GM23248 (cell line): Measurements from ENCODE around the gene ARPC5. TPM values are rescaled to one million over a fixed set of nuclear protein-coding genes. Genes with fewer than 3 reads are reported as not detected.
A peak's percentile ranks its signal among the peaks of the same experiment; 100 is the strongest.
"Not testable (repeated sequence)": the region's sequence is repeated elsewhere in the genome, so short reads cannot be mapped to it uniquely, and the experiment has no call there.

ENCODE experiments used
- DNase-seq: peaks from one replicate; pipeline ENCODE4 v3.0.0-alpha.2; 2015
- H2AFZ ChIP-seq: fragments of 200-600 bp; sonication (generic); 2 replicates; pipeline ENCODE4 v1.6.1; 2016; ENCODE audit warnings: antibody characterized with exemption
- H3F3A ChIP-seq: fragments of 200-600 bp; sonication (generic); 2 replicates; pipeline ENCODE4 v1.6.1; 2016; ENCODE audit warnings: mild to moderate bottlenecking, antibody characterized with exemption, mixed run types; ENCODE audit not compliant: insufficient read depth
- H3K27ac ChIP-seq: fragments of 200-600 bp; sonication (generic); 2 replicates; pipeline ENCODE4 v1.5.1; 2016; ENCODE audit warnings: mild to moderate bottlenecking
- H3K27me3 ChIP-seq: fragments of 200-600 bp; sonication (generic); replicated peaks from 2 replicates; pipeline ENCODE4 v1.6.1; 2016; ENCODE audit warnings: mild to moderate bottlenecking; ENCODE audit not compliant: insufficient read depth
- H3K36me3 ChIP-seq: fragments of 200-600 bp; sonication (generic); 2 replicates; pipeline ENCODE4 v1.6.1; 2016; ENCODE audit warnings: low read depth, mild to moderate bottlenecking
- H3K4me1 ChIP-seq: fragments of 200-600 bp; sonication (generic); 2 replicates; pipeline ENCODE4 v1.6.1; 2016; ENCODE audit warnings: mild to moderate bottlenecking; ENCODE audit not compliant: insufficient read depth
- H3K4me2 ChIP-seq: fragments of 200-600 bp; sonication (generic); one replicate; pipeline ENCODE4 v1.6.1; 2016; ENCODE audit warnings: mild to moderate bottlenecking; ENCODE audit not compliant: unreplicated experiment
- H3K4me3 ChIP-seq: fragments of 200-600 bp; sonication (generic); 2 replicates; pipeline ENCODE4 v1.5.1; 2016; ENCODE audit warnings: mild to moderate bottlenecking
- H3K79me2 ChIP-seq: fragments of 200-600 bp; sonication (generic); 2 replicates; pipeline ENCODE4 v1.6.1; 2016; ENCODE audit warnings: mild to moderate bottlenecking; ENCODE audit not compliant: insufficient read depth
- H3K9ac ChIP-seq: fragments of 200-600 bp; sonication (generic); 2 replicates; pipeline ENCODE4 v1.6.1; 2016; ENCODE audit warnings: mild to moderate bottlenecking
- H3K9me2 ChIP-seq: fragments of 200-600 bp; sonication (generic); 2 replicates; pipeline ENCODE4 v1.6.1; 2016; ENCODE audit warnings: mixed run types, mild to moderate bottlenecking, moderate library complexity; ENCODE audit not compliant: insufficient read depth
- H3K9me3 ChIP-seq: fragments of 200-600 bp; sonication (generic); one replicate; pipeline ENCODE4 v1.6.1; 2017; ENCODE audit warnings: low read depth
- H4K20me1 ChIP-seq: fragments of 200-600 bp; sonication (generic); 2 replicates; pipeline ENCODE4 v1.6.0; 2016; ENCODE audit not compliant: insufficient read depth
- EZH2 ChIP-seq: fragments of 200-600 bp; sonication (generic); IDR thresholded peaks from 2 replicates; pipeline ENCODE4 v1.6.1; 2018; ENCODE audit warnings: antibody characterized with exemption, mild to moderate bottlenecking; ENCODE audit not compliant: insufficient read depth, poor library complexity, severe bottlenecking
- EZH2phosphoT487 ChIP-seq: fragments of 200-600 bp; sonication (generic); IDR thresholded peaks from 2 replicates; pipeline ENCODE4 v1.6.1; 2018; ENCODE audit warnings: antibody characterized with exemption, moderate library complexity, mild to moderate bottlenecking, low read depth; ENCODE audit not compliant: insufficient read depth
- WGBS, 2 experiments: methylation state at CpG; one replicate each; pipeline ENCODE4 v1.1.6; 2015 to 2017; ENCODE audit warnings: low lambda C conversion rate in 2 of 2, low coverage in 1 of 2; ENCODE audit errors: missing lambda C conversion rate in 2 of 2; 5-methylcytosine and 5-hydroxymethylcytosine counted together
- in situ Hi-C: fragments of 300-500 bp; cut with MboI; formaldehyde crosslinking; loops from 2 replicates; pipeline ENCODE4 v1.15.0; 2020
- polyA plus RNA-seq: library from polyadenylated mRNA; unstranded; fragments of >200 nt; fragmentation: Nextera tagmentation; extraction: Ambion mirVana; gene quantifications from 2 replicates; pipeline ENCODE4 v1.2.1, GENCODE V29; 2016
- total RNA-seq: library from RNA; depleted of rRNA; stranded (reverse); fragments of >200 nt; shearing (Covaris generic); gene quantifications from 2 replicates; pipeline ENCODE4 v1.2.3, GENCODE V29; 2014

ARPC5 gene
- total and polyA plus RNA-seq, 2 experiments from 2014 or later, result 388 to 666 TPM

GRCh38 chr1:183630748-183631147, 4.8 kb downstream of the ARPC5 start:
- 5 to 10% methylated on average over 2 of the region's 2 CpGs for WGBS, 2 experiments
- Histone ChIP-seq H4K20me1 (peaks cover 6% of the 10 kb centered on the region; the same call in 1 of the 2 replicates), H3K9ac (peak overlapping the region; percentile 93), H3K27me3 (no peaks in the 10 kb centered on the region), H3K79me2 (peaks cover 94% of the 10 kb centered on the region), H3K4me3 (peak overlapping the region; percentile 96), H3K4me1 (peaks cover 55% of the 10 kb centered on the region), H2AFZ (no peak overlapping the region), H3K4me2 (peak overlapping the region; percentile 99), H3K27ac (peak overlapping the region; percentile 79), H3K9me2 (no peaks in the 10 kb centered on the region), H3F3A (peaks cover 82% of the 10 kb centered on the region), H3K36me3 (peaks cover 39% of the 10 kb centered on the region), H3K9me3 (no peaks in the 10 kb centered on the region)
- DNase-seq, result peak; percentile 83
- in situ Hi-C loops, result no loop called here
- TF ChIP-seq EZH2phosphoT487 (no peak), EZH2 (no peak)

GRCh38 chr1:183628537-183628936, 7.0 kb downstream of the ARPC5 start:
- peaks cover 58% of the 10 kb centered on the region for H3K4me1 ChIP-seq
- no peak overlapping the region for H3K9ac ChIP-seq
- H3K9me2 ChIP-seq, result no peaks in the 10 kb centered on the region
- peaks cover 82% of the 10 kb centered on the region for H3F3A ChIP-seq
- TF ChIP-seq EZH2, result no peak
- no peak for TF ChIP-seq EZH2phosphoT487
- H3K4me3 ChIP-seq, result no peak overlapping the region
- H3K9me3 ChIP-seq, result no peaks in the 10 kb centered on the region
- no peak overlapping the region for H3K27ac ChIP-seq
- H3K27me3 ChIP-seq, result no peaks in the 10 kb centered on the region
- H2AFZ ChIP-seq, result no peak overlapping the region
- in situ Hi-C loops, result no loop called here
- H3K79me2 ChIP-seq, result peaks cover 82% of the 10 kb centered on the region
- no peak for DNase-seq
- H3K36me3 ChIP-seq, result peaks cover 52% of the 10 kb centered on the region
- H3K4me2 ChIP-seq, result peak overlapping the region; percentile 14
- H4K20me1 ChIP-seq, result peaks cover 6% of the 10 kb centered on the region; the same call in 1 of the 2 replicates

- H2AFZ ChIP-seq, H3K9me3 ChIP-seq, H4K20me1 ChIP-seq, DNase-seq, in situ Hi-C loops, H3K4me3 ChIP-seq, H3K9me2 ChIP-seq, H3K27me3 ChIP-seq, H3K9ac ChIP-seq: not testable (repeated sequence)
- H3K4me2 ChIP-seq, result peak overlapping the region; percentile 45
- 9 to 12% methylated on average over 3 of the region's 3 CpGs for WGBS, 2 experiments
- H3K27ac ChIP-seq, result peak overlapping the region; percentile 18
- peaks cover 59% of the 10 kb centered on the region for H3K79me2 ChIP-seq
- peaks cover 63% of the 10 kb centered on the region for H3K4me1 ChIP-seq
- peaks cover 75% of the 10 kb centered on the region for H3F3A ChIP-seq
- H3K36me3 ChIP-seq, result peaks cover 49% of the 10 kb centered on the region
These were observed 9.3 kb downstream of the ARPC5 start for GRCh38 chr1:183626236-183626635.

- Histone ChIP-seq H3K4me1 (peaks cover 33% of the 10 kb centered on the region), H4K20me1 (no peaks in the 10 kb centered on the region), H3K9ac (no peak overlapping the region), H3K4me2 (peak overlapping the region; percentile 16), H3K36me3 (peaks cover 30% of the 10 kb centered on the region), H3K9me3 (no peaks in the 10 kb centered on the region), H3K4me3 (no peak overlapping the region), H3F3A (peaks cover 57% of the 10 kb centered on the region), H3K79me2 (peaks cover 28% of the 10 kb centered on the region), H3K9me2 (no peaks in the 10 kb centered on the region), H3K27ac (peak overlapping the region; percentile 44), H3K27me3 (no peaks in the 10 kb centered on the region), H2AFZ (no peak overlapping the region)
- in situ Hi-C loops, result no loop called here
- TF ChIP-seq EZH2phosphoT487 (no peak), EZH2 (no peak)
- peak; percentile 82 for DNase-seq
- 51 to 62% methylated on average over 10 of the region's 10 CpGs for WGBS, 2 experiments
These were observed 12.4 kb downstream of the ARPC5 start for GRCh38 chr1:183622884-183623785.
